ENCODE results near the gene TECTA.

TECTA gene

DNA sequence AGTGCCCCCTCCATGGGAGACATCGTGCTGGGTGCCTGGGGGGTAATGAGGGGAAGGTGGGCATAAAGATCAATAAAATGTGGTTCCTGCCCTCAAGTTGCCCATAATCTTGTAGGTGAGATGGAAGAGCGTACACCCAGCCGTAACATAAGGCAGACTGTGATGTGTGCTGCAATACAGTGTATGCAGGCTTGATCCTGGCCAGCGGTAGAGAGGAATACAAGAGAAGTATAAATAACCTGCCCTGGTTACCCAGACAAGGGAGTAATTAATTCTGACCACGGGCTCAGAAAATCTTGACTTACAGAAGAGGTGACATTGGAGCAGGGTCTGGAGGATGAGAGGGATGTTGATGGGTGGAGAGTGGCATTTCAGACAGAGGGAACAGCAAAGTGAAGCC is 43.7 kb downstream of the TECTA start:
- Histone ChIP-seq H3K27ac (ENCODE audit: low read length, poor library complexity, severe bottlenecking) (no peak overlapping the region), H3K9me3 (ENCODE audit: control insufficient read depth, low read length) (no peaks in the 10 kb centered on the region), H3K79me1 (replicated peaks; ENCODE audit: low read length, poor library complexity, severe bottlenecking) (no peaks in the 10 kb centered on the region), H4K91ac (ENCODE audit: low read length) (no peak overlapping the region), H4K8ac (ENCODE audit: low read length) (no peak overlapping the region), H2AFZ (ENCODE audit: low read depth, low read length) (no peak overlapping the region), H2AK5ac (ENCODE audit: low read length, severe bottlenecking) (no peak overlapping the region), H3K23ac (ENCODE audit: low read length in 2 of 2) (no peak overlapping the region), H3K27me3 (ENCODE audit: control insufficient read depth in 1 of 2, insufficient read depth in 1 of 2, low read length in 2 of 2) (no peaks in the 10 kb centered on the region), H3K9ac (ENCODE audit: low read length) (no peak overlapping the region), H2BK5ac (ENCODE audit: low read depth, low read length, poor library complexity, severe bottlenecking) (no peak overlapping the region), H3K14ac (ENCODE audit: low read length in 2 of 2) (no peak overlapping the region), H3K4me1 (ENCODE audit: control insufficient read depth, insufficient read depth, low read depth, low read length) (no peaks in the 10 kb centered on the region), H3K4me2 (ENCODE audit: low read length, poor library complexity, severe bottlenecking) (no peak overlapping the region), H2BK15ac (ENCODE audit: low read depth, poor library complexity, severe bottlenecking) (no peak overlapping the region), H3K36me3 (ENCODE audit: control insufficient read depth in 1 of 2, insufficient read depth in 2 of 2, low read depth in 1 of 2, low read length in 2 of 2) (no peaks in the 10 kb centered on the region), H3K4me3 (ENCODE audit: insufficient read depth in 1 of 2, low read depth in 1 of 2, low read length in 2 of 2) (no peak overlapping the region), H3K18ac (ENCODE audit: low read depth in 1 of 2, low read length in 2 of 2) (no peak overlapping the region), H2BK12ac (ENCODE audit: low read length in 2 of 2) (no peak overlapping the region), H2BK120ac (ENCODE audit: low read depth, low read length) (no peak overlapping the region), H3K4ac (ENCODE audit: low read depth in 1 of 2, low read length in 2 of 2) (no peak overlapping the region)
- 86% methylated on average over 5 of the region's 5 CpGs for WGBS
- DNase-seq = no peak

DNA sequence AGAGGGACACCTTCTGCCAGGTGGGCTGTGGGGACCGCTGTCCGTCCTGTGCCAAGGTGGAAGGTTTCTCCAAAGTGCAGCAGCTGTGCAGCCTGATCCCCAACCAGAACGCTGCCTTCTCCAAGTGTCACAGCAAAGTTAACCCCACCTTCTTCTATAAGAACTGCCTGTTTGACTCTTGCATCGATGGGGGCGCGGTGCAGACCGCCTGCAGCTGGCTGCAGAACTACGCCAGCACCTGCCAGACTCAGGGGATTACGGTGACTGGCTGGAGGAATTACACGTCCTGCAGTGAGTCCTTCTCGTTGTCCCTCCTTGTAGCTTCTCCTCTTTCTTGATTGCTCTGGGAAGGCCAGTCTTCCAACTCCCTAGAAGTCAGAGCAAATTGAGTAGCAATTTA is 44.8 kb downstream of the TECTA start:
- Histone ChIP-seq H4K91ac (ENCODE audit: low read length) (no peak overlapping the region), H3K4me2 (ENCODE audit: low read length, poor library complexity, severe bottlenecking) (no peak overlapping the region), H3K79me1 (replicated peaks; ENCODE audit: low read length, poor library complexity, severe bottlenecking) (no peaks in the 10 kb centered on the region), H3K9me3 (ENCODE audit: control insufficient read depth, low read length) (no peaks in the 10 kb centered on the region), H2AK5ac (ENCODE audit: low read length, severe bottlenecking) (no peak overlapping the region), H2BK12ac (ENCODE audit: low read length in 2 of 2) (no peak overlapping the region), H3K14ac (ENCODE audit: low read length in 2 of 2) (no peak overlapping the region), H2AFZ (ENCODE audit: low read depth, low read length) (no peak overlapping the region), H3K9ac (ENCODE audit: low read length) (no peak overlapping the region), H3K27me3 (ENCODE audit: control insufficient read depth in 1 of 2, insufficient read depth in 1 of 2, low read length in 2 of 2) (no peaks in the 10 kb centered on the region), H3K4ac (ENCODE audit: low read depth in 1 of 2, low read length in 2 of 2) (no peak overlapping the region), H3K4me1 (ENCODE audit: control insufficient read depth, insufficient read depth, low read depth, low read length) (no peaks in the 10 kb centered on the region), H2BK5ac (ENCODE audit: low read depth, low read length, poor library complexity, severe bottlenecking) (no peak overlapping the region), H2BK120ac (ENCODE audit: low read depth, low read length) (no peak overlapping the region), H3K4me3 (ENCODE audit: insufficient read depth in 1 of 2, low read depth in 1 of 2, low read length in 2 of 2) (no peak overlapping the region), H3K36me3 (ENCODE audit: control insufficient read depth in 1 of 2, insufficient read depth in 2 of 2, low read depth in 1 of 2, low read length in 2 of 2) (no peaks in the 10 kb centered on the region), H3K18ac (ENCODE audit: low read depth in 1 of 2, low read length in 2 of 2) (no peak overlapping the region), H3K23ac (ENCODE audit: low read length in 2 of 2) (no peak overlapping the region), H3K27ac (ENCODE audit: low read length, poor library complexity, severe bottlenecking) (no peak overlapping the region), H2BK15ac (ENCODE audit: low read depth, poor library complexity, severe bottlenecking) (no peak overlapping the region), H4K8ac (ENCODE audit: low read length) (no peak overlapping the region)
- no peak for DNase-seq
- 93% methylated on average over 11 of the region's 11 CpGs for whole genome bisulfite sequencing

DNA sequence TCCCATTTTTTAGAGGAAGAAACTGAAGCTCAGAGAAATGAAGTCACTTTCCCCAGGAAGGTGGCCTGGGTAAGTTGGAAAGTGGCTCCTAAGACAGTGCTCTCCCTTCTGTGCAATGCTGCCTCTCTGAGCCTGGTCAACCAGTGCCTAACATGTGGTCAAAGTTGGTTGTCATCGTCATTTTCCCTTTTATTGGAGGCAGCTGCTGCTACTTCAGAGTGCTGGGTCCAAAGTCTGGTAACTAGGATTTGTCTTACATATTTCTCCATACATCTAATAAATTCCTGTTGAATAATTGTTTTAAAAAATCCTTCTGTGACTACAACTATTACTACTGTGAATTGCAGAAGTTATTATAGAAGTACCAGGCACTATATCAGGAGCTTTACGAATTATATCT is 48.1 kb downstream of the TECTA start:
- Histone ChIP-seq H3K9ac (ENCODE audit: low read length) (no peak overlapping the region), H2BK120ac (ENCODE audit: low read depth, low read length) (no peak overlapping the region), H3K79me1 (replicated peaks; ENCODE audit: low read length, poor library complexity, severe bottlenecking) (no peaks in the 10 kb centered on the region), H2AFZ (ENCODE audit: low read depth, low read length) (no peak overlapping the region), H3K4me3 (ENCODE audit: insufficient read depth in 1 of 2, low read depth in 1 of 2, low read length in 2 of 2) (no peak overlapping the region), H2BK12ac (ENCODE audit: low read length in 2 of 2) (no peak overlapping the region), H2AK5ac (ENCODE audit: low read length, severe bottlenecking) (no peak overlapping the region), H4K8ac (ENCODE audit: low read length) (no peak overlapping the region), H3K23ac (ENCODE audit: low read length in 2 of 2) (no peak overlapping the region), H3K14ac (ENCODE audit: low read length in 2 of 2) (no peak overlapping the region), H2BK5ac (ENCODE audit: low read depth, low read length, poor library complexity, severe bottlenecking) (no peak overlapping the region), H3K18ac (ENCODE audit: low read depth in 1 of 2, low read length in 2 of 2) (no peak overlapping the region), H3K4ac (ENCODE audit: low read depth in 1 of 2, low read length in 2 of 2) (no peak overlapping the region), H3K4me1 (ENCODE audit: control insufficient read depth, insufficient read depth, low read depth, low read length) (no peaks in the 10 kb centered on the region), H3K4me2 (ENCODE audit: low read length, poor library complexity, severe bottlenecking) (no peak overlapping the region), H3K36me3 (ENCODE audit: control insufficient read depth in 1 of 2, insufficient read depth in 2 of 2, low read depth in 1 of 2, low read length in 2 of 2) (peaks cover 0 to 3% of the 10 kb centered on the region in 2 experiments), H3K27ac (ENCODE audit: low read length, poor library complexity, severe bottlenecking) (no peak overlapping the region), H4K91ac (ENCODE audit: low read length) (no peak overlapping the region), H3K9me3 (ENCODE audit: control insufficient read depth, low read length) (no peaks in the 10 kb centered on the region), H3K27me3 (ENCODE audit: control insufficient read depth in 1 of 2, insufficient read depth in 1 of 2, low read length in 2 of 2) (no peaks in the 10 kb centered on the region), H2BK15ac (ENCODE audit: low read depth, poor library complexity, severe bottlenecking) (no peak overlapping the region)
- DNase-seq = no peak
- WGBS = no CpG with 5 or more reads among the region's 2 CpGs

DNA sequence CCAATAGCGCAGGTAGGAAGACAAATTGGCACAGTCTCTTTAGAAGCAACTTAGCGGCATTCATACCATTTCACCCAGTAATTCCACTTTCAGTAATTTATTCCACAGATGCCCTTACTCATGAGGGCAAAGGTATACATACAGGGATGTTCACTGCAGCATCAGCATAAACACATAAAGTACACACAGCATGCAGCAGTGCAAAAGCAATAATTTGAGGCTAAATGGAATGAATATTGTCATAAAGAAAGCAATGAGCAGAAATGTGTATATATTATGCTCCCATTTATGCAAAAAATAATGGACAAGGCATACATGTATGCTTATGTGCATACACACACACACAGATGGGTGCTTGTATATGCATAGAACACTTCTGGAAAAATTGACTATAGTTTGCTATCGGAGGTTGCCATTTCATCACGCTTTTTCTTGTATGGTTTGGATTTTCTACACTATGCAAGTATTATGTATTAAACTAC is 50.2 kb downstream of the TECTA start:
- Histone ChIP-seq H3K23ac (ENCODE audit: low read length in 2 of 2) (no peak overlapping the region), H2AFZ (ENCODE audit: low read depth, low read length) (no peak overlapping the region), H3K79me1 (replicated peaks; ENCODE audit: low read length, poor library complexity, severe bottlenecking) (no peaks in the 10 kb centered on the region), H4K91ac (ENCODE audit: low read length) (no peak overlapping the region), H2BK12ac (ENCODE audit: low read length in 2 of 2) (no peak overlapping the region), H3K9me3 (ENCODE audit: control insufficient read depth, low read length) (no peaks in the 10 kb centered on the region), H3K36me3 (ENCODE audit: control insufficient read depth in 1 of 2, insufficient read depth in 2 of 2, low read depth in 1 of 2, low read length in 2 of 2) (peaks cover 0 to 3% of the 10 kb centered on the region in 2 experiments), H4K8ac (ENCODE audit: low read length) (no peak overlapping the region), H2BK120ac (ENCODE audit: low read depth, low read length) (no peak overlapping the region), H3K27ac (ENCODE audit: low read length, poor library complexity, severe bottlenecking) (no peak overlapping the region), H3K14ac (ENCODE audit: low read length in 2 of 2) (no peak overlapping the region), H3K4ac (ENCODE audit: low read depth in 1 of 2, low read length in 2 of 2) (no peak overlapping the region), H2BK15ac (ENCODE audit: low read depth, poor library complexity, severe bottlenecking) (no peak overlapping the region), H3K4me1 (ENCODE audit: control insufficient read depth, insufficient read depth, low read depth, low read length) (no peaks in the 10 kb centered on the region), H3K9ac (ENCODE audit: low read length) (no peak overlapping the region), H3K4me3 (ENCODE audit: insufficient read depth in 1 of 2, low read depth in 1 of 2, low read length in 2 of 2) (no peak overlapping the region), H3K18ac (ENCODE audit: low read depth in 1 of 2, low read length in 2 of 2) (no peak overlapping the region), H2AK5ac (ENCODE audit: low read length, severe bottlenecking) (no peak overlapping the region), H3K27me3 (ENCODE audit: control insufficient read depth in 1 of 2, insufficient read depth in 1 of 2, low read length in 2 of 2) (no peaks in the 10 kb centered on the region), H3K4me2 (ENCODE audit: low read length, poor library complexity, severe bottlenecking) (no peak overlapping the region), H2BK5ac (ENCODE audit: low read depth, low read length, poor library complexity, severe bottlenecking) (no peak overlapping the region)
- 97% methylated on average over 4 of the region's 4 CpGs for WGBS
- no peak for DNase-seq
